ENCODE data around the gene PAPPA2.

PAPPA2 gene

DNA sequence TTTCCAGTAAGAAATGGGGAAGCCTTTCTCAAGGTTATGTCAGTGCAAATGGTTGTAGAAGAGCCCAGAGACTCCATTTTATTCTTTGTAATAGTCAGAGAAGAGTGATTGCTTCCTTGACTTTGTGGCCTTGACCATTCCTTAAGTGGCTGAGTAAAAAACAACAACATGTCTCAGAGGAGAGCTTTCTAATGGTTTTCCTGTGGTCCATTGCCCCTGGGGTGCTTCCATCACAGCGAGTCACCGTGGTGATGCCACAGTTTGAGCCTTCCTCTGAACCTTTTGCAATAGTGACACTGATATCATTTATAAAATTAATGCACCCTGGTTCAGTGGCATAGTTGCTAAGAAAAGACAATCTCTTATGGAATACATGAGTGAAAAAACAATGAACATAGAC lies 38.6 kb downstream of the PAPPA2 start:
- no peak for DNase-seq (ENCODE audit: low read depth in 2 of 2)

GRCh38 chr1:176504848-176505553 lies 42.0 kb downstream of the PAPPA2 start:
- DNase-seq (ENCODE audit: low read depth in 2 of 2), result no peak

DNA sequence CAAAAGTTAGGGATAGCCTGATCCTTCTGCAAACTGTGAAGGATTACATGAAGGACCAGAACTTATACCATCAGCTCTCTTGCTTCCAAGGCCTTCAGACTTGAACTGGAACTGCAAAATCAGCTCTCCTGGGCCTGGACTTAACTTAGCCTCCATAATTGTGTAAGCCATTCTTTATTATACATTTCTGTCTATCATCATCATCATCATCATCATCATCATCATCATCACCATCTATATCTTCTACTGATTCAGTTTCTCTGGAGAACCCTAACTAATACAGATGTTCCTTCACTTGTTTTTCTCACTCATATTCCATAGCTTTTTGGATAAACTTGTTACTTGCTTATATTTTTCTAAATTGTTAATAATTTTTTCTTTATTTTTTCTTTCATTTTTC lies 50.0 kb downstream of the PAPPA2 start:
- no peak for DNase-seq (ENCODE audit: low read depth in 2 of 2)

DNA sequence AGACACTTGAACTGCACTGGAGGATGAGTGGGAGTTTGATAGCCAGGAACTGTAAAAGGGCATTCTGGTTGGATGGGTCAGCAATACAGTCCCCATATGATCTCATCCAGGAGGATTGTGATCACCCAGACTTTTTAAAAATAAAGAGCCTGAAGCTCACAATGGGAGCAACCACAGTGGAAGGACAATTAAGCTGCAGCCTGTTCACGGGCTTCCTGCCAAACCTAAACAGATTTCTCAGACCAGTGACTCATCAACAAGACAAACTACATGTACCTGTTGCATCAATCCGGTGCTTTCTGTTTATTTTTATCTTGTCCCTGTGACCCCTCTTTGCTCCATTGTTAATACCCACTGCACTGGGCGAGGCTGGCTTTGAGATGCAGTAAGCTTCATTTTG lies 52.3 kb downstream of the PAPPA2 start:
- no peak for DNase-seq (ENCODE audit: low read depth in 2 of 2)

- no peak for DNase-seq (ENCODE audit: low read depth in 2 of 2)
Measured at GRCh38 chr1:176517484-176517883, 54.5 kb downstream of the PAPPA2 start.

GRCh38 chr1:176521211-176521610 lies 58.2 kb downstream of the PAPPA2 start:
- DNase-seq (ENCODE audit: low read depth in 2 of 2), result no peak

GRCh38 chr1:176522310-176522845 lies 59.4 kb downstream of the PAPPA2 start:
- DNase-seq (ENCODE audit: low read depth in 2 of 2), result no peak

GRCh38 chr1:176529395-176530090 lies 66.6 kb downstream of the PAPPA2 start:
- no peak for DNase-seq (ENCODE audit: low read depth in 2 of 2)

GRCh38 chr1:176531036-176531435 lies 68.1 kb downstream of the PAPPA2 start:
- DNase-seq (ENCODE audit: low read depth in 2 of 2), result no peak

GRCh38 chr1:176531921-176532897 lies 69.2 kb downstream of the PAPPA2 start:
- no peak for DNase-seq (ENCODE audit: low read depth in 2 of 2)

DNA sequence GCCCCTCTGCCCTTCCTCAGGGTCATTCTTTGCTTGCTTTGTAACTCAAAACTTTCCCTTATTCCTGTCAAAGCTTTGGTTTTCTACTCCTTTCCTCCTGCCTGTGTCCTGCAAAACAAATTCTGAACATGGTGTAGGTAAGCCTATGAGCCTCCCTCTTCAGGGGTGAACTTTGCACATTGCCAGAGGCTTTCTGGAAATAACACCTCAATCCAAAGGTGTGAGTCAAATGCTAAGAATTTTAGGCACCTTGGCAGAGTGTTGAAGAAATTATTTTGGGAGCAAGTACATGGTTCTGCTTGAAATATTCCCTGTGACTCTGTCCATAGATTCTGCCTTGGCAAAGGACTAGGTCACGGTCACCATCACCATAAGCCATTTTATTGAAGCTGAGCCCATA lies 70.0 kb downstream of the PAPPA2 start:
- no peak for DNase-seq (ENCODE audit: low read depth in 2 of 2)

DNA sequence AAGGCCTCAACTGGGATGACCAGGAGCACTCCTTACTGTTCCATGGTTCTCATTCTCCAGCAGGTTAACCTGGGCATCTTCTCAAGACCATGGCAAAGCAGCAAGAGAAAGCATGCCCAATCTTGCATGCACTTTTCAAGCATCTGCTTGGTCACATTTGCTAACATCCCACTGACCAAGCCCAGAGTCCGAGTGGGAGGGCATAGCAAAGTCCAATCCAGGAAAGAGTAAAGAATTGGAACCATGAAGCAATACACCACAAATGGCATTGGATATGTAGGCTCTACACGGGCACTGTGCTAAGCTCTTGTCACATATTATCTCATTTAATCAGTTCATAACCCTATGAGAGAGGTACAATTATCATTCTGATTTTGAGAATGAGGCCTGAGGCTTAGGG lies 73.6 kb downstream of the PAPPA2 start:
- no peak for DNase-seq (ENCODE audit: low read depth in 2 of 2)

DNA sequence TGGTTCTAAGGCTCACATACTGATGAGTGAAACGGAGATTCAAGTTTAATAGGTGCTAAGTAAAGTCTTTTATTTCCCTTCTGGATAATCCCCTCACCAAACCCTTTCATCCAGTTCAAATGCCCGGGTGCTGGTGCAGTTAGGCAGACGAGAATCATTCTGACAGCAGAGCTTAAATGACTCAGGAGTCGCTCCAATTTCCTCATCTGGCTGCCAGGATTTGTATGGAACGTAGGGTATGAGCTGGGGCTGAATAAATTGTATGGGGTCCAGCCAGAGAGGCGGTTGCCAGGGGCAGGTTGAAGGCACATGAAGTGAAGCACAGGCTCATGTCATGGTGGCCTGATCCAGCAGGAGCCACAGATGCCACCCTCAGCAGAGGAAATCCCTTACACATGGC lies 76.0 kb downstream of the PAPPA2 start:
- DNase-seq (ENCODE audit: low read depth in 2 of 2), result no peak

DNA sequence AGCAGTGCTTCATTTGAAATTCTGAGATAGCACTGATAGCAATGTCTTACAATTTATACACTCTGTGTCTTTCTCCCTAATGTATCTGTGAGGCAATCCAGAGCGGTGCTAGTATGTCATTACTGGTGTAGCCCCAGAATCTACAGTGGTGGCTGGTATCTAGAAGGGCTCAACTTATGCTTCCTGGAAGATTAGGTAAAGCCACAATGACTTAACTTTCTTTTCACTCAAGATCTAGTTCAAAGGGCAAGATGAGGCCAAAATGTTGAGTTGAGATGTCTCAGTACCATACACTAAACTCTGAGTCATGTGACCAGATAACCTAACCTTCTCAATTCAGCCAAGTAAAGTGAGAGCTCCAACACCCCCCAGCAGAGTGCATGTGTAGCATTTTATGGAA lies 77.5 kb downstream of the PAPPA2 start:
- DNase-seq (ENCODE audit: low read depth in 2 of 2), result no peak

GRCh38 chr1:176541663-176542062 lies 78.7 kb downstream of the PAPPA2 start:
- no peak for DNase-seq (ENCODE audit: low read depth in 2 of 2)

- DNase-seq (ENCODE audit: low read depth in 2 of 2), result no peak
Measured at GRCh38 chr1:176542352-176542751, 79.4 kb downstream of the PAPPA2 start.

DNA sequence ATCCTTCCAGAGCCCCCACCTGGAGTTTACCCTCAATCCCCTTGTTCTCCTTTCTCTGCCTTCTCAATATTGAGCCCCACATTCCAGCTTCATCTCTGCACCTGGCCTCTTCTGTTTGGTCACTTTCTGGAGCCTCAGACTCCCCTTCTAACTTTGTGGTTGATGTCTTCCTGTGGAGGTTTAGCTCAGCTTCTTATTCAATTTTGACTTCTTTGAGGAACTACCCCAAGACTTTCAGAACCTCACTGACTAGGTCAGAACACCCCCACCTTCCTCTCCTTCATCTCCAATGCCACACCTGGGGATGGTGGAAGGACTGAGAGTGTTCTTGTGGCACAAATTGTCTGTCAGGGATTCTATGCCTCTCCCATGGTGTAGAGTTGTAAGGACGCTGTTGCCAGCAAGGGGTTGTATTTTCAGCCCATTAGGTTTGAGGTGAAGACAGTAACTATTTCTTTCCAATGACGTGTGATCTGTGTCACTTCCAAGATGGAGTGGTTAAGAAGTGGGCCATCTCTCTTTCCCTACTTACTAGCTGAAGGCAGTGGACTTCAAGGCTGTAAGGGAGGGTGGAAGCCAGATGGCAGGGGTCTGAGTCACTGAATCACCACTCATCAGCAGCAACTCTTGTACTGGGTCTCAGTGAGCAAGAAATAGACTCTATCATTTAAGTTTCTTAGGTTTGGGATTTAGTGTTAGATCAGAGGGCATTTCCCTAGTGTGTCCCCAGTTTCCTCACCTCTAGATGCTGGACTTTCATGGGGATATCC lies 80.6 kb downstream of the PAPPA2 start:
- DNase-seq (ENCODE audit: low read depth in 2 of 2), result no peak

- DNase-seq (ENCODE audit: low read depth in 2 of 2), result no peak
Measured at GRCh38 chr1:176545034-176545639, 82.2 kb downstream of the PAPPA2 start.

- no peak for DNase-seq (ENCODE audit: low read depth in 2 of 2)
Measured at GRCh38 chr1:176546825-176547224, 83.8 kb downstream of the PAPPA2 start.

DNA sequence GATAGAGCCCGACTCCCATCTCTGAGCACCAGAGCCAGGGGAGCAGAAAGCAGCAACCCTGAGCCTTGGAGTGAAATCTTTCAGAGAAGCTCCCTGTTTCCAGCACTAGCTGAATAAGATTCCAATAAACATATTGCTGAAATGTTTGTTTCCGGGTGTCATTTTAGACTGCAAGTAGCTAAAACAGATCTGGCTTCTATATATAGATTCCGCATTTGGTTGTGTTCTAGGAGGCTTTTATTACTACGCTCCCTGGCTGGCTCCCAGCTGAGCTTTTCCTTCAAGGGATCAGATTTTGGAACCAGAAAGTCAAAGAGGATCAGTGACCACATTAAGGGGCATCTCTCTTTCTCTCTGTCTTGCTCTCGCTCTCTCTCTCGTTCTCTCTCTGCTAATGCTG lies 88.2 kb downstream of the PAPPA2 start:
- no peak for DNase-seq (ENCODE audit: low read depth in 2 of 2)

Measured in stimulated activated CD8-positive, alpha-beta memory T cell treated with anti-CD3 and anti-CD28 coated beads, Interleukin-2, amount 100 ng/mL, for 48 hours (primary cell).